ENCODE data around the gene VRK3.

GRCh38 chr19:50001775-50002174, 23.4 kb downstream of the VRK3 start:
- TF ChIP-seq CTCF (IDR thresholded peaks at IDR 0.05; ENCODE audit: extremely low read depth in 1 of 2, insufficient read depth in 1 of 2, low read depth in 1 of 2, low read length in 2 of 2), result no peak
- no peak for TF ChIP-seq MAX (IDR thresholded peaks at IDR 0.05; ENCODE audit: insufficient read depth, insufficient read length)
- TF ChIP-seq EZH2 (IDR thresholded peaks at IDR 0.05; ENCODE audit: borderline replicate concordance, low read depth, low read length, severe bottlenecking), result no peak

All from endothelial cell of umbilical vein (primary cell).